Ovary (tissue), 9 donors: ENCODE results near the gene NFYC. TPM values are rescaled to one million over a fixed set of nuclear protein-coding genes. Genes with fewer than 3 reads are reported as not detected.

Experiments used
- DNase-seq, 5 donors: peaks; one replicate each; pipeline ENCODE4 v3.0.0-alpha.2; 2019 to 2020
- H3K27ac ChIP-seq, 2 donors: fragments of 200-600 bp; one replicate each; pipeline versions ENCODE4 v1.5.1 to v1.8.0; 2019 to 2022
- H3K27me3 ChIP-seq: fragments of 200-600 bp; one replicate; pipeline ENCODE4 v1.8.0; 2022
- H3K36me3 ChIP-seq: fragments of 200-600 bp; sonication (generic); one replicate; pipeline ENCODE4 v1.5.1; 2019
- H3K4me1 ChIP-seq: one replicate; pipeline ENCODE4 v1.8.1; 2013; ENCODE audit warnings: mild to moderate bottlenecking, moderate library complexity; ENCODE audit not compliant: insufficient read depth
- H3K4me3 ChIP-seq: fragments of 200-600 bp; sonication (generic); one replicate; pipeline ENCODE4 v1.5.1; 2017
- H3K9me3 ChIP-seq, 2 donors: fragments of 200-600 bp in 1 of 2; sonication (generic) in 1 of 2; one replicate each; pipeline versions ENCODE4 v1.5.1 to v1.8.1; 2013 to 2019; ENCODE audit warnings: mild to moderate bottlenecking in 1 of 2, moderate library complexity in 1 of 2
- CTCF ChIP-seq, 3 donors: fragments of 450-650 bp in 2 of 3; fragments of 200-600 bp in 1 of 3; IDR thresholded peaks; one replicate each; pipeline versions ENCODE4 v1.5.1 to v1.8.0; 2016 to 2022; ENCODE audit warnings: antibody characterized with exemption in 3 of 3, mild to moderate bottlenecking in 1 of 3
- EP300 ChIP-seq: sonication (generic); formaldehyde crosslinking; IDR thresholded peaks from one replicate; pipeline ENCODE4 v1.6.1; 2017; ENCODE audit warnings: antibody characterized with exemption
- POLR2A ChIP-seq: fragments of 450-650 bp; IDR thresholded peaks from one replicate; pipeline ENCODE4 v1.6.1; 2017; ENCODE audit warnings: antibody characterized with exemption, mild to moderate bottlenecking, moderate library complexity
- WGBS, 3 donors: extraction: QIAGEN DNeasy Blood & Tissue Kit in 1 of 3; methylation state at CpG; one replicate each; pipeline versions ENCODE4 v1.1.5 to v1.1.7; 2013 to 2017; 5-methylcytosine and 5-hydroxymethylcytosine counted together
- intact Hi-C, 4 donors: fragments of 100-400 bp; cut with DNase I; formaldehyde crosslinking; loops; one replicate each; pipeline versions ENCODE4 v1.11.0 to v1.15.1; 2022 to 2023
- polyA plus RNA-seq, 2 donors: library from polyadenylated mRNA; stranded (reverse); fragments of 200-250 nt in 1 of 2; fragments of 350-450 nt in 1 of 2; fragmentation: Illumina TruSeq in 1 of 2; extraction: RNeasy Lipid Tissue Mini Kit (QIAGEN cat#74804) in 1 of 2; gene quantifications; one replicate each; pipeline ENCODE4 v1.2.3, GENCODE V29; 2013 to 2014
- total RNA-seq, 7 donors: library from RNA; depleted of rRNA in 2 of 7; stranded (reverse); fragments of >200 nt in 2 of 7; fragmentation: NEBNext Ultra II Directional in 3 of 7; extraction: Animal tissue kit (Norgen Biotek cat#: 25700) in 3 of 7; gene quantifications; one replicate each; pipeline versions ENCODE4 v1.1.0 to v1.2.4, GENCODE V29; 2016 to 2023
- donor health status: DM: no; HTN: no; CAD: no; lungs with moderate emphysema.
- donor health status: DM: no; HTN: no; CAD: no.
- donor health status: Bipolar disorder and iron deficiency.
- donor health status: DM: yes; HTN: yes; CAD: no.
- donor health status: DM: no; HTN: no; CAD: no.
- donor health status: DM: yes; HTN: yes; CAD: no.

The NFYC gene
- total and polyA plus RNA-seq, 9 donors: 28.8 to 90.9 (median 45.1) TPM

- Histone ChIP-seq H3K9me3 (no peaks in the 10 kb centered on the region), H3K27ac (no peak overlapping the region), H3K4me1 (peaks cover 1% of the 10 kb centered on the region), H3K4me3 (no peak overlapping the region), H3K27me3 (no peaks in the 10 kb centered on the region), H3K36me3 (no peaks in the 10 kb centered on the region)
- intact Hi-C loops: no loop called here
- 28 to 33% (median 31%) methylated on average over 1 of the region's 1 CpG for WGBS, 3 donors
- no peak for DNase-seq
- TF ChIP-seq POLR2A (no peak), EP300 (no peak), CTCF (IDR thresholded peaks at IDR 0.05) (no peak)
These were observed 1.8 kb upstream of the NFYC start for GRCh38 chr1:40689737-40690136.

GRCh38 chr1:40690771-40691537 lies 550 bp upstream of the NFYC start:
- 20 to 23% (median 22%) methylated on average over 18 of the region's 18 CpGs for WGBS, 3 donors
- Histone ChIP-seq H3K4me1 (peaks cover 1% of the 10 kb centered on the region), H3K9me3 (no peaks in the 10 kb centered on the region), H3K36me3 (no peaks in the 10 kb centered on the region), H3K27ac (peak overlapping the region; percentile 99 to 100), H3K27me3 (no peaks in the 10 kb centered on the region), H3K4me3 (peak overlapping the region; percentile 99)
- intact Hi-C loops: no loop called here
- no peak for DNase-seq
- no peak for TF ChIP-seq EP300
- TF ChIP-seq CTCF (IDR thresholded peaks at IDR 0.05): no peak
- TF ChIP-seq POLR2A: no peak

GRCh38 chr1:40692429-40692895 lies 958 bp downstream of the NFYC start:
- Histone ChIP-seq H3K27ac (peak overlapping the region; percentile 99 to 100), H3K4me3 (peak overlapping the region; percentile 99), H3K9me3 (no peaks in the 10 kb centered on the region), H3K4me1 (peaks cover 4% of the 10 kb centered on the region), H3K36me3 (no peaks in the 10 kb centered on the region), H3K27me3 (no peaks in the 10 kb centered on the region)
- 4 to 6% (median 5%) methylated on average over 9 of the region's 9 CpGs for WGBS, 3 donors
- intact Hi-C loops: no loop called here
- no peak for DNase-seq
- TF ChIP-seq POLR2A (no peak), EP300 (no peak), CTCF (IDR thresholded peaks at IDR 0.05) (no peak)

- no peaks in the 10 kb centered on the region for H3K36me3 ChIP-seq
- peaks cover 4% of the 10 kb centered on the region for H3K4me1 ChIP-seq
- H3K9me3 ChIP-seq: no peaks in the 10 kb centered on the region
- intact Hi-C loops: no loop called here
- 86 to 97% (median 92%) methylated on average over 1 of the region's 1 CpG for WGBS, 3 donors
- TF ChIP-seq CTCF (IDR thresholded peaks at IDR 0.05) (no peak), EP300 (no peak), POLR2A (no peak)
- no peak overlapping the region for H3K27ac ChIP-seq
- H3K4me3 ChIP-seq: no peak overlapping the region
- DNase-seq: no peak
- H3K27me3 ChIP-seq: no peaks in the 10 kb centered on the region
These were observed 1.9 kb downstream of the NFYC start for GRCh38 chr1:40693425-40693824.
